Common myeloid progenitor, CD34-positive (primary cell): ENCODE data around the gene MARK3.
A peak's percentile ranks its signal among the peaks of the same experiment; 100 is the strongest.

Experiments used
- CTCF ChIA-PET: fragments of 350-600 bp; sonication (Branson Sonifier 250); formaldehyde crosslinking; loops from one replicate; lab custom pipeline; 2021; ENCODE audit warnings: antibody characterized with exemption; lab: Charles Lee
- POLR2A ChIA-PET: fragments of 350-600 bp; sonication (Branson Sonifier 250); formaldehyde crosslinking; loops from one replicate; lab custom pipeline; 2021; ENCODE audit warnings: antibody characterized with exemption; lab: Charles Lee
- DNase-seq, 3 donors: peaks; one replicate each; pipeline versions ENCODE4 v3.0.0 to v3.0.0-alpha.2; 2013
- H3K27ac ChIP-seq, 2 experiments: 1 replicate in 1 of 2; 2 replicates in 1 of 2; pipeline ENCODE4 v1.7.0; 2013; ENCODE audit warnings: inconsistent platforms in 2 of 2, low read length in 2 of 2, mild to moderate bottlenecking in 2 of 2, low read depth in 1 of 2, moderate library complexity in 1 of 2; ENCODE audit not compliant: severe bottlenecking in 2 of 2, insufficient read depth in 1 of 2, poor library complexity in 1 of 2
- H3K27me3 ChIP-seq, 5 experiments: replicated peaks in 2 of 5; 1 replicate in 3 of 5; 2 replicates in 2 of 5; pipeline versions ENCODE4 v1.6.1 to v1.7.0; 2013; ENCODE audit warnings: low read length in 4 of 5, mild to moderate bottlenecking in 2 of 5, moderate library complexity in 2 of 5, inconsistent platforms in 1 of 5; ENCODE audit not compliant: insufficient read depth in 5 of 5, control insufficient read depth in 4 of 5
- H3K36me3 ChIP-seq, 4 experiments: 1 replicate in 2 of 4; 2 replicates in 2 of 4; pipeline versions ENCODE4 v1.6.1 to v1.7.0; 2013; ENCODE audit warnings: low read length in 3 of 4, control low read depth in 1 of 4, mild to moderate bottlenecking in 1 of 4; ENCODE audit not compliant: control insufficient read depth in 4 of 4, insufficient read depth in 4 of 4
- H3K4me1 ChIP-seq, 4 experiments: 1 replicate in 3 of 4; 2 replicates in 1 of 4; pipeline versions ENCODE4 v1.6.1 to v1.7.1; 2013; ENCODE audit warnings: low read length in 3 of 4, mild to moderate bottlenecking in 3 of 4, control low read depth in 1 of 4, inconsistent platforms in 1 of 4, moderate library complexity in 1 of 4; ENCODE audit not compliant: control insufficient read depth in 4 of 4, insufficient read depth in 4 of 4; ENCODE audit errors: control extremely low read depth in 1 of 4
- H3K4me3 ChIP-seq, 7 experiments: 1 replicate in 4 of 7; 2 replicates in 3 of 7; pipeline versions ENCODE4 v1.5.1 to v1.7.0; 2013; ENCODE audit warnings: mild to moderate bottlenecking in 7 of 7, low read length in 6 of 7, moderate library complexity in 6 of 7, inconsistent platforms in 2 of 7, low read depth in 2 of 7, control low read depth in 1 of 7; ENCODE audit not compliant: insufficient read depth in 4 of 7, control insufficient read depth in 1 of 7; ENCODE audit errors: extremely low read depth in 1 of 7
- H3K9me3 ChIP-seq, 5 experiments: 1 replicate in 4 of 5; 2 replicates in 1 of 5; pipeline versions ENCODE4 v1.6.1 to v1.7.1; 2013; ENCODE audit warnings: low read length in 4 of 5, mild to moderate bottlenecking in 2 of 5, inconsistent platforms in 1 of 5, low read depth in 1 of 5, moderate library complexity in 1 of 5; ENCODE audit not compliant: control insufficient read depth in 4 of 5, insufficient read depth in 2 of 5; ENCODE audit errors: control extremely low read depth in 1 of 5
- WGBS: methylation state at CpG from one replicate; pipeline ENCODE4 v1.1.5; 2013; ENCODE audit not compliant: insufficient coverage; 5-methylcytosine and 5-hydroxymethylcytosine counted together

The MARK3 gene

DNA sequence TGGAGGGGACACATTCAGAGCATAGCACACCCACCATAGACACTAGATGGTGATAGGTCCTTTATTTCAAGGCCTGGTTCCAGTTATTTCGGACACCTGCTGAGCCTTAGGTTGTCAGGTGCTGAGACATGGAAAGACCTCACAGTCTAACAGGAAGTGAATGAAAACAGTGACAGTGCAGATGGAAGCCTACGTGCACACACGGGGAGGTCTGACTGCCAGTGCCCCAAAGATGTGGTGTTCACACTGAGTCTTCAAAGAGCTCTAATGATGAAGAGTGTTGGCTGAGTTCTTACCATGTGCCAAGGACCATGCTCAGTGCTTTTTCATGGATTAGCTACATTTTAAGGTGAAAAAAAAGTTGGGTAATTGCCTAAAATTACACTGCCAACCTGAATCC lies 90.8 kb downstream of the MARK3 start:
- Histone ChIP-seq H3K27ac (no peak overlapping the region), H3K4me3 (no peak overlapping the region), H3K4me1 (peaks cover 4 to 12% (median 11%) of the 10 kb centered on the region in 4 experiments), H3K27me3 (no peaks in the 10 kb centered on the region), H3K36me3 (peaks cover 3 to 62% (median 31%) of the 10 kb centered on the region in 4 experiments), H3K9me3 (no peaks in the 10 kb centered on the region)
- WGBS: 95% methylated on average over 2 of the region's 3 CpGs
- CTCF ChIA-PET: interaction anchor here (1.4 kb wide), 2 partner anchors 13 to 16 kb away, joined by 3 read pairs; no protein-coding TSS in a partner anchor
- no peak for DNase-seq
- POLR2A ChIA-PET: no interaction called here

DNA sequence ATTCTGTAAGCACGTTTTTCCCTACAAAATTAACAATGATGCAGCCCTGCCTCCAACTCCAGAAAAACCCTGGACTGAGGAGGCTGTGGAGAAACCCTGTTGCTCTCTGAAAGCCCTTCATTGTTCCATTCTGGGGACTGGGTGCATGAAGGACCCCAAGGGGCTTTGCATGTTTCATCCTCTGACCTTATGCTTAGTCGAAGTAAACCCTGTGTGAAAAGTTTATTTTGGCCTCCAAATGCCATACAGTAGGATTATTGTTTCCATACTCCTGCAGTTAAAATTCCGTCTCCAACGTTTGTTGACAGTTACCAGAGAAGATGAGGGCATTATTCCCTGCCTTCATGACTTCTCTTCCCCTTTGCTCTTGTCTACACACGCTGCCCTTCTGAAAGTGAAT lies 91.4 kb downstream of the MARK3 start:
- DNase-seq: no peak
- ChIA-PET POLR2A (no interaction called here), CTCF (interaction anchor here (1.4 kb wide), 2 partner anchors 13 to 16 kb away, joined by 3 read pairs; no protein-coding TSS in a partner anchor)
- Histone ChIP-seq H3K4me3 (no peak overlapping the region), H3K27ac (no peak overlapping the region), H3K27me3 (no peaks in the 10 kb centered on the region), H3K9me3 (no peaks in the 10 kb centered on the region), H3K36me3 (peaks cover 2 to 61% (median 30%) of the 10 kb centered on the region in 4 experiments), H3K4me1 (peaks cover 4 to 13% (median 12%) of the 10 kb centered on the region in 4 experiments)
- WGBS: 98% methylated on average over 4 of the region's 5 CpGs

DNA sequence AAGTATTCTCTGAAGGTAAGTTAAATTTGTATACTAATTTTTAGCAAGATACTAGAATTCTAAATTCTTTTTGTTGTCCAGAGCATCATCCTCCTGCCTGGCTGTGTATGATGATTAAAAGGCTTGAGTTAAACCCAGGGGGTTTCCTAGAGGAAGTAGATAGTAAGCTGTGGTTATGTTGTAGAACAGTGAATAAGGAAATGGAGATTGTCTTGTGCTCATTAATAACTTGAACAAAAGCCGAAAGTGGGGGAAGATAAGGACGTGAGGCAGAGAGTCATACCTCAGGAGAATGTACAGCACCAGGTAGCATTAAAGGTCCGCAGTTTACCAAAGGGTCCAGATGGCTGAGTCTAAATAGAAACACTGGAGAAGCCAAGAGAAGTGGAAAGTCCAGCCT lies 95.4 kb downstream of the MARK3 start:
- peaks cover 10 to 60% (median 35%) of the 10 kb centered on the region in 4 experiments for H3K36me3 ChIP-seq
- ChIA-PET CTCF (interaction anchor here (1.0 to 1.3 kb wide), 2 partner anchors 18 to 66 kb away, joined by 3 read pairs; no protein-coding TSS in a partner anchor), POLR2A (interaction anchor here (0.6 kb wide), 2 partner anchors 30 to 428 kb away, joined by 3 read pairs; no protein-coding TSS in a partner anchor)
- no peak overlapping the region for H3K27ac ChIP-seq
- H3K9me3 ChIP-seq: no peaks in the 10 kb centered on the region
- no peaks in the 10 kb centered on the region for H3K27me3 ChIP-seq
- peak; percentile 47 to 87 (median 78) for DNase-seq
- 24% methylated on average over 3 of the region's 3 CpGs for WGBS
- no peak overlapping the region for H3K4me3 ChIP-seq
- peaks cover 4 to 13% (median 12%) of the 10 kb centered on the region in 4 experiments for H3K4me1 ChIP-seq

DNA sequence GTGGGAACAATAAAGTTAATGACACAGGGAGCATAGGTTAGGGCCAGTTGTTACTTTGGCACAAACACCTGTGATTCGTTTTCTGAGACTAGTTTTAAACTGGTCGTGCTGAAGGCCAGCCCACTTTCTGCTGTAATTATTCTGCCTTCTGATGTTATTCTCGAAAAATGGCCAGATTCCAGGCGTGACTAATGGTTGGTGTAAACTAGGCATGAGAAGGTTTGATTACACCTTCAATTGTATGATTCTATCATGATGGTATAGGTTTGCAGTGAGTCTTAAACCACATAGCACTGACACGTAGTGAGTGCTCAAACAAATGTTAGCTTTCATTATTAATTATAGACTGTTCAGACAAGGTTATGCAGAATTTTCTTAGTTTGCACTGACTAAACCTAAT lies 98.4 kb downstream of the MARK3 start:
- peaks cover 13 to 52% (median 32%) of the 10 kb centered on the region in 4 experiments for H3K36me3 ChIP-seq

DNA sequence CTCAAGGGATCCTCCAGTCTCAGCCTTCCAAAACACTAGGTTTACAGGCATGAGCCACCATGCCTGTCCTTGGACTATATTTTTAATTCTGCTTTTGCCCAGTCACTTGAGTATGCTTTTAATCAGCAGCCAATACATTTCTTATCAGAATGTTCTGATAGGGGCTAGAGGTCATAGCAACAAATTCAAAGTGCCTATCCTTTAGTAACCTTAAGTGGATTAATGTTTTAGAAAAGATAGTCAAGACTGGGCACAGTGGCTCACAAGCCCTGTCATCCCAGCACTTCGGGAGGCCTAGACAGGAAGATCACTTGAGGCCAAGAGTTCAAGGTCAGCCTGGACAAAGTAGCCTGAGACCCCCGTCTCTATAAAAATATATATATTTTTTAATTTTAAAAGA lies 100.3 kb downstream of the MARK3 start:
- H3K4me3 ChIP-seq: no peak overlapping the region
- peaks cover 4 to 7% (median 5%) of the 10 kb centered on the region in 4 experiments for H3K4me1 ChIP-seq
- no peaks in the 10 kb centered on the region for H3K27me3 ChIP-seq
- no peaks in the 10 kb centered on the region for H3K9me3 ChIP-seq
- ChIA-PET CTCF (interaction anchor here (1.6 kb wide), 1 partner anchor 92 kb away, joined by 4 read pairs; no protein-coding TSS in a partner anchor), POLR2A (no interaction called here)
- H3K36me3 ChIP-seq: peaks cover 20 to 55% (median 32%) of the 10 kb centered on the region in 4 experiments
- WGBS: no CpG with 5 or more reads among the region's 2 CpGs
- no peak for DNase-seq
- no peak overlapping the region for H3K27ac ChIP-seq

More for the DNA sequence above, 98.4 kb downstream of the MARK3 start:
- WGBS: 100% methylated on average over 4 of the region's 5 CpGs
- peaks cover 4 to 13% (median 12%) of the 10 kb centered on the region in 4 experiments for H3K4me1 ChIP-seq
- POLR2A ChIA-PET: no interaction called here
- CTCF ChIA-PET: interaction anchor here (1.2 kb wide), 1 partner anchor 9 kb away, joined by 3 read pairs; no protein-coding TSS in a partner anchor
- H3K27me3 ChIP-seq: no peaks in the 10 kb centered on the region
- DNase-seq: no peak
- H3K4me3 ChIP-seq: no peak overlapping the region
- no peak overlapping the region for H3K27ac ChIP-seq
- H3K9me3 ChIP-seq: no peaks in the 10 kb centered on the region

DNA sequence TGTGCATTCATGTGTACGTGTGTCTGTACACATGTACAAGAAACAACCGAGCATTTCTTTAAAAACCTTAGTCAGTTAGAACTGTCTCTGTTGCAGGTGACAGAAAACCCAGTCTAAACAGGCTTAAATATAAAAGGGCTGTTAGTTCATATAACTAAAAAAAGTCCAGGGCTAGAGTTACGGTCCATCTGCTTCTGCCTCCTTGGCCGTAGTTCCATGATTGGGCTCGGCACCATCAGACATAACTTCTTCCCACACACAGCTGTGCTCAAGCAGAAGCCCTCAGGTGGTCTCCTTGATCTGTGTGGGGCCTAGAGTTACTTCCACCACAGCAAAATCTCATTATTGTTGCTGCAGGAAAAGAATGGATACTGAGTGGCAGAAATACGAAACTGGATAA lies 102.9 kb downstream of the MARK3 start:
- Histone ChIP-seq H3K36me3 (peaks cover 29 to 65% (median 38%) of the 10 kb centered on the region in 4 experiments), H3K27me3 (no peaks in the 10 kb centered on the region), H3K4me1 (no peaks in the 10 kb centered on the region), H3K9me3 (no peaks in the 10 kb centered on the region), H3K4me3 (no peak overlapping the region), H3K27ac (no peak overlapping the region)
- ChIA-PET CTCF (no interaction called here), POLR2A (no interaction called here)
- WGBS: 96% methylated on average over 4 of the region's 6 CpGs
- no peak for DNase-seq

DNA sequence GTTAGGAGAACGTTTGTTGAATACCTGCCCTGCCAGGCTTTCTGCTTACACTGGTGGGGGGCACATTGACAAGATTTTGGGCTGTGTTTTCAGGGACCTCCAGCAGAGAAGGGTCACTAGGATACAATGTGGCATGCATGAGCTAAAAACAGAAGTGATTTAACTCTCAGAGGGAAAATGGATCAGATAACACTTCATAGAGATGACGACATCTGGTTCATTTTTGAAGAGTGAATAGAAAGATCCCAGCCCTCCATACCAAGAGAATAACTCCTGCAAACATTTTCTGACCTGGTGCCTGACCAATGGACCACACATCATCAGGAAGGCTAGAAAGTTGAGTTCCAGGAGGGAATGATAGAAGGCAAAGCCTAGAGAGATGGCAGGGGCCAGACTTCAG lies 103.7 kb downstream of the MARK3 start:
- WGBS: 100% methylated on average over 1 of the region's 2 CpGs
- no peaks in the 10 kb centered on the region for H3K9me3 ChIP-seq
- ChIA-PET CTCF (interaction anchor here (0.8 kb wide), 1 partner anchor 13 kb away, joined by 4 read pairs; no protein-coding TSS in a partner anchor), POLR2A (interaction anchor here (0.6 kb wide), 1 partner anchor 615 kb away, joined by 3 read pairs; no protein-coding TSS in a partner anchor)
- H3K4me1 ChIP-seq: no peaks in the 10 kb centered on the region
- DNase-seq: no peak
- peaks cover 22 to 61% (median 36%) of the 10 kb centered on the region in 4 experiments for H3K36me3 ChIP-seq
- H3K27me3 ChIP-seq: no peaks in the 10 kb centered on the region
- H3K4me3 ChIP-seq: no peak overlapping the region
- H3K27ac ChIP-seq: no peak overlapping the region
